HUES6 (cell line): Measurements from ENCODE around the gene NCOA6.
"Not testable (repeated sequence)": the region's sequence is repeated elsewhere in the genome, so short reads cannot be mapped to it uniquely, and the experiment has no call there.

Source experiments
- H3K27ac ChIP-seq: 2 replicates; pipeline ENCODE4 v1.7.0; 2013; ENCODE audit warnings: low read depth, mild to moderate bottlenecking, low read length, inconsistent platforms
- H3K27me3 ChIP-seq: 2 replicates; pipeline ENCODE4 v1.6.1; 2013; ENCODE audit warnings: low read length; ENCODE audit not compliant: control insufficient read depth, insufficient read depth
- H3K36me3 ChIP-seq: 2 replicates; pipeline ENCODE4 v1.6.1; 2013; ENCODE audit warnings: low read length; ENCODE audit not compliant: control insufficient read depth, insufficient read depth
- H3K4me1 ChIP-seq: 2 replicates; pipeline ENCODE4 v1.6.1; 2013; ENCODE audit warnings: low read length; ENCODE audit not compliant: control insufficient read depth, insufficient read depth
- H3K4me3 ChIP-seq: 2 replicates; pipeline ENCODE4 v1.5.1; 2013; ENCODE audit warnings: low read depth, low read length
- H3K9ac ChIP-seq: one replicate; pipeline ENCODE4 v1.6.1; 2013; ENCODE audit warnings: mild to moderate bottlenecking, low read length
- H3K9me3 ChIP-seq: 2 replicates; pipeline ENCODE4 v1.6.1; 2013; ENCODE audit warnings: low read depth, low read length; ENCODE audit not compliant: control insufficient read depth, insufficient read depth

The NCOA6 gene

DNA sequence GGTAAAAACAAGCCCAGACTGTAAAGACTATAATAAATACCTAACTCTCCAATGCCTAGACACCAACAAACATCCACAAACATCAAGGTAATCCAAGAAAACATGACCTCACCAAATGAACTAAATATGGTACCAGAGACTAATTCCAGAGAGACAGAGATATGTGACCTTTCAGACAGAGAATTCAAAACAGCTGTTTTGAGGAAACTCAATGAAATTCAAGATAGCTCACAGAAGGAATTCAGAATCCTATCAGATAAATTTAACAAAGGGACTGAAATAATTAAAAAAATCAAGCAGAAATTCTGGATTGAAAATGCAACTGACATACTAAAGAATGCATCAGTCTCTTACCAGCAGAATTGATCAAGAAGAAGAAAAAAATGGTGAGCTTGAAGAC, 26.6 kb downstream of the NCOA6 start:
- no peak overlapping the region for H3K9ac ChIP-seq
- peaks cover 6% of the 10 kb centered on the region; the same call in 1 of the 2 replicates for H3K4me1 ChIP-seq
- H3K4me3 ChIP-seq, result no peak overlapping the region
- no peaks in the 10 kb centered on the region for H3K27me3 ChIP-seq
- no peaks in the 10 kb centered on the region for H3K36me3 ChIP-seq
- no peak overlapping the region for H3K27ac ChIP-seq
- no peaks in the 10 kb centered on the region for H3K9me3 ChIP-seq

DNA sequence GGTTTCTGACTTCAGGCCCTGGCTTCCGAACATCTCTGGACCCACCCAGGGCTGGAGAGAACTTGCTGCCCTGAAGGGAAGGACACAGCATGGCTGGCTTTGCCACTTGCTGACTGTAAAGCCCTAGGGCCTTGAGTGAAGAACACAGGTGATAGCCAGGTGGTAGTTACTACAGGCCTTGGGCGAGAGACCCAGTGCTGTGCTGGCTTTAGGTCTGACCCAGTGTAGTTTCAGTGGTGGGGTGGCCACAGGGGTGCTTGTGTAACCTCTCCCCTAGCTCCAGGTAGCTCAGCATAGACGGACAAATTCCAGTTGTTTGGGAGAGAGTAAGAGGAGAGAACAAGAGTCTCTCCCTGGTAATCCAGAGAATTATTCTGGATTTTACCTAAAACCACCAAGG, 27.1 kb downstream of the NCOA6 start:
- Histone ChIP-seq H3K4me3 (no peak overlapping the region), H3K27ac (no peak overlapping the region), H3K4me1 (peaks cover 6% of the 10 kb centered on the region; the same call in 1 of the 2 replicates), H3K9ac (no peak overlapping the region), H3K9me3 (no peaks in the 10 kb centered on the region), H3K27me3 (no peaks in the 10 kb centered on the region), H3K36me3 (no peaks in the 10 kb centered on the region)

DNA sequence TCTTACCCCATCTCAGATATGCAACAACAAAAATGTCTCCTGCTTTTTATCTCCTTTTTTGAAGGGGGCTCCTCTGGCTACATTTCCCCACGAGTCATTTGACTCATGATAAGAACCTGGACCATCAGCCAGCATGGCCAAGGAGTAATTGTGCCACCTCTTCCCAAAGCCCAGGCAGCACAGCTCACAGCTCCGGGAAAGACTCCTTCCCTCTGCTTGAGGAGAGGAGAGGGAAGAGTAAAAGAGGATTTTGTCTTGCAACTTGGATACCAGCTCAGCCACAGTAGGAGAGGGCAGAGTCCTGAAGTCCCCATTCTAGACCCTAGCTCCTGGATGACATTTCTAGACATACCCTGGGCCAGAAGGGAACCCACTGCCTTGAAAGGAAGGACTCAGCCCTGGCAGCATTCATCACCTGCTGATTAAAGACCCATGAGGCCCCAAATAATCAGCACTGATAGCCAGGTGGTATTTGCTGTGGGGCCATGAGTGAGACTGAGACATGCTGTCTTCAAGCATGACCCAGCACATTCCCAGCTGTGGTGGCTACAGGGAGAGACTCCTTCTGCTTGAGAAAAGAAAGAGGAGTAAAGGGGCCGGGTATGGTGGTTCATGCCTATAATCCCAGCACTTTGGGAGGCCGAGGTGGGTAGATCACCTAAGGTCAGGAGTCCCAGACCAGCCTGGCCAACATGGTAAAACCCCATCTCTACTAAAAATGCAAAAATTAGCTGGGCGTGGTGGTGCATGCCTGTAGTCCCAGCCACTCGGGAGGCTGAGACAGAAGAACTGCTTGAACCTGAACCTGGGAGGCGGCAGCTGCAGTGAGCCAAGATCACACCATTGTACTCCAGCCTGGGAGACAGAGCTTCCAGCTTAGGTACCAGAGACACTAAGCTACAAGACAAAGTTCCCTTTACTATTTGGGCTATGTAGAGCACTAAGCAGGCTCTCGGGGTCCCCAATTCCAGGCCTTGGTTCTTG, 28.1 kb downstream of the NCOA6 start:
- H3K4me3 ChIP-seq, result no peak overlapping the region
- H3K4me1 ChIP-seq, result peaks cover 6% of the 10 kb centered on the region; the same call in 1 of the 2 replicates
- no peak overlapping the region for H3K9ac ChIP-seq
- no peaks in the 10 kb centered on the region for H3K36me3 ChIP-seq
- no peak overlapping the region for H3K27ac ChIP-seq
- H3K27me3 ChIP-seq, result no peaks in the 10 kb centered on the region
- no peaks in the 10 kb centered on the region for H3K9me3 ChIP-seq

DNA sequence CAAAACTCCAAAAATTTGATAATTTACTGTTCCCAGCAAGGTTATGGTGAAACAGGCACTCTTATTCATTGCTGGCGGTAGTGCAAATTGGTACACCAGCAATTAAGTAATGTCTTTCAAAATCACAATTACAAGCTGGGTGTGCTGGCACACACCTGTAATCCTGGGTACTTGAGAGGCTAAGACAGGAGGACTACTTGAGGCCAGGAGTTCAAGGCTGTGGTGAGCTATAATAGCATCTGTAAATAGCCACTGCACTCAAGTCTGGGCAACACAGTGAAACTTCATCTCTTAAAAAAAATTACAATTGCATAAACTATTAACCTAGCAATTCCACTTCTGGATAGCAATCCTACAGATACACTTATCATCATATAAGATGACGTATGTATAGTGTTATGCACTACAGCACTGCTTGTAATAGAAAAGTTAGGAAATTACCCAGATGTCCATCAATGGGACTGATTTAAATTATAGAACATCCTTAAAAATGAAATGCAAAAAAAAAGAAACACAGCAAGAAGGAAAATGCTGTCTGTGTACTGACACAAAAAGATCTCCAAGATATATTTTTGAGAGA, 31.4 kb downstream of the NCOA6 start:
- no peaks in the 10 kb centered on the region for H3K9me3 ChIP-seq
- no peak overlapping the region for H3K27ac ChIP-seq
- H3K27me3 ChIP-seq, result no peaks in the 10 kb centered on the region
- H3K36me3 ChIP-seq, result 0 out of 2 replicates have a peak, but pooled peaks cover 4% of the 10 kb centered on the region
- no peak overlapping the region for H3K4me3 ChIP-seq
- H3K9ac ChIP-seq, result no peak overlapping the region
- peaks cover 6% of the 10 kb centered on the region; the same call in 1 of the 2 replicates for H3K4me1 ChIP-seq

DNA sequence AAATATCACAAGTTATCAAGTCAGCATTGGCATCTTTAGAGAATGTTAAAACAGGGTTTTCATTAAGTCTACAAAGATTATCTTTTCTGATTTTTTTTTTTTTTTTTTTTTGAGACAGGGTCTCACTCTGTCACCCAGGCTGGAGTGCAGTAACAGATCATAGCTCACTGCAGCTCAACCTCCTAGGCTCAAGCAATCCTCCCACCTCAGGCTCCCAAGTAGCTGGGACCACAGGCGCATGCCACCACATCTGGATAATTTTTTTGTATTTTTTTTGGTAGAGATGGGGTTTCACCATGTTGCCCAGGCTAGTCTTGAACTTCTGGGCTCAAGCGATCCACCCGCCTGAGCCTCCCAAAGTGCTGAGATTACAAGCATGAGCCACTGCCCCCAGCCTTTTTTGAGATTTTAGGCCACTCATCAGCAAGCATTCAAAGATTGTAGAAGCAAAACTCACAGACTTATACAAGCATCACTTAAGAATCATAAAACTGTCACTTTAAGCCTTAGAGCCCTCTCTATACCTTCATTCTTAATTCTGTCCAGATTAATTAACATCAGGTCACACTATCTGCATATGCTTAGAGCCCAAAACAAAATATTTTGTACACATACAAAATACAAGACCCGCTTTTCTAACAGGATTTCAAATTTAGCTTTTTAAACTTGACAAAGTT, 32.6 kb downstream of the NCOA6 start:
- no peaks in the 10 kb centered on the region for H3K27me3 ChIP-seq
- peaks cover 6% of the 10 kb centered on the region; the same call in 1 of the 2 replicates for H3K4me1 ChIP-seq
- no peak overlapping the region for H3K9ac ChIP-seq
- H3K4me3 ChIP-seq, result no peak overlapping the region
- 0 out of 2 replicates have a peak, but pooled peaks cover 4% of the 10 kb centered on the region for H3K36me3 ChIP-seq
- no peaks in the 10 kb centered on the region for H3K9me3 ChIP-seq
- no peak overlapping the region for H3K27ac ChIP-seq

DNA sequence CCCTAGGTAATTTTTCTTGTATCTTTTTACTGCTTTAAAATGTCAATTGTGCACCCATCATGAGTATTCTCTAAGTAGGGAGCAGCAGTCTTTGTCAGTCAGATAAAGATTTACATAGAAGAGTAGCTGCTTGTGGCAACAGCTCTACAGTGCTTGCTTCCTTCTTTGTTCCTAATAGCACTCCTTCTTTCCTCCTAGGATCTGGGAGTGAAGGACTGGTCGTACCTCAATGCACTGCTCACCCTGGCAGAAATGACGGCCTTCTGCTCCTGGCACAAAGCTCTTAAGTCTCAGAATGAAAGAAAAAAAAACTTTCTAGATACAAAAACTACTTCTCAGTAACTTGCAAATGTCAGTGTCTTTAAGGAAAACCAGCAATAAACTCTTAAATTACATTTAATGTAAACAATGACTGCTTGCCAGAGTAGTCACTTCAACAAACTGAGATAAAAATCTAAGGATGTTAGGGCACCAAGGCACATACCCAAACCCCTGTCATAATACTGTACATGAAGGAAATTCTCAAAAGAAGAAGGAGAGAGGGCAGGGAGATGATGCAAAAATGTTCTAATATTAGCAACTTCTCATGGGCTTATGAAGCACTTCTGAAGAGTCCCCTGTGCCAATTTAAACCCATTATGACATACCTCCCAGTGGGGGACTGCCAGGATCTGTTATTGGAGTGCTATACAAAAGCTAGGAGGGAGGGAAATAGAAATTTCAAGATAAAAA, 34.0 kb downstream of the NCOA6 start:
- H3K4me1 ChIP-seq, result no peaks in the 10 kb centered on the region
- no peak overlapping the region for H3K9ac ChIP-seq
- H3K36me3 ChIP-seq, result 0 out of 2 replicates have a peak, but pooled peaks cover 4% of the 10 kb centered on the region
- no peak overlapping the region for H3K4me3 ChIP-seq
- no peaks in the 10 kb centered on the region for H3K27me3 ChIP-seq
- no peak overlapping the region for H3K27ac ChIP-seq
- H3K9me3 ChIP-seq, result no peaks in the 10 kb centered on the region

DNA sequence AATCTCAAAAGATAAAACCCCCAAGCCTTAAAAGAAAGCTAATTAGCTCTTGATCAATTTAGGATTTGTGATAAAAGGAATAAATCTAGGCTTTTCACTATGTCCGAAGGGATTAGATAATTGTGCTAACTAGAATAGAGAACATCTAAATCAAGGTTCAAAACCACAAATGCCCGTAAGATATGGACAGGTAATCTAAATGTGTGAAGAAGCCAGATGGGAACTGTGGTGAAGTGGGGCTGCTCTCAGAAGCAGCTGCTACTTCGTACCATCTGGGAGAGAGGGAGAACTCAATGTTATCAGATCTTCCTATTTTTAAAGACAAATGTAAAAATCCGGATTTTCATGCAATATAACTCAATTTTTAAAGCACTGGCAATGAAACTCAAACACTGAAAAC, 44.2 kb downstream of the NCOA6 start:
- Histone ChIP-seq H3K9ac (no peak overlapping the region), H3K36me3 (peaks cover 3% of the 10 kb centered on the region; the same call in 1 of the 2 replicates), H3K27me3 (no peaks in the 10 kb centered on the region), H3K4me1 (no peaks in the 10 kb centered on the region), H3K4me3 (no peak overlapping the region), H3K27ac (no peak overlapping the region), H3K9me3 (no peaks in the 10 kb centered on the region)

DNA sequence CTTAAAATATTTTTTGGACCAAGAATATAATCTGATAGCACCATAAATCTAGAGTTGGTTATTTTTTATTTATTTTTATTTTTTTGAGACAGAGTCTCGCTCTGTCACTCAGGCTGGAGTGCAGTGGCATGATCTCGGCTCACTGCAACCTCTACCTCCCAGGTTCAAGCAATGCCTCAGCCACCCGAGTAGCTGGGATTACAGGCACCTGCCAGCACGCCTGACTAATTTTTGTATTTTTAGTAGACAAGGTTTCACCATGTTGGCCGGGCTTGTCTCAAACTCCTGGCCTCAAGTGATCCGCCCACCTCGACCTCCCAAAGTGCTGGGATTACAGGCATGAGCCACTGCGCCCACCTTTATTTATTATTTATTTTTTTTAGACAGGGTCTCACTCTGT, 45.2 kb downstream of the NCOA6 start:
- not testable (repeated sequence) for H3K27me3 ChIP-seq, H3K9ac ChIP-seq, H3K4me3 ChIP-seq, H3K4me1 ChIP-seq, H3K27ac ChIP-seq, H3K36me3 ChIP-seq, H3K9me3 ChIP-seq

DNA sequence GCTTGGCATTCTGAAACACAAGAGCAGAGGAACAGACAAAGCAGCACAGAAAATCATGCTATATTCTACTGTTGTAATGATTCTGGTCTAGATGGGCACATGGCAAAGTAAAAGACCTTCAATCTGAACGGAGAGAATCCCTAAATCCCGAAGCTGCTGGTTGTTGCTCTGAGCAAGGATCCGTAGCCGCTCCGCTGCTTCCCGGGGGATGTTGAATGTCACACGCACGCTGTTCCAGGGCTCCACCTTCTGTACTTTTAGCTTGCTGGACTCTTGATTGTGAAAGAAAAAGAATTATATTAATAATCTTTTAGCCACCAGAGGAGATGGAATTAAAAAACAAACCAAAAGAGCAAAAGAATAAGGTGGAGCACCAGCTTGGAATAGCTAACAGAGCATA, 49.3 kb downstream of the NCOA6 start:
- H3K9ac ChIP-seq, result no peak overlapping the region
- no peaks in the 10 kb centered on the region for H3K4me1 ChIP-seq
- no peak overlapping the region for H3K4me3 ChIP-seq
- peaks cover 12% of the 10 kb centered on the region for H3K36me3 ChIP-seq
- H3K27me3 ChIP-seq, result no peaks in the 10 kb centered on the region
- no peak overlapping the region for H3K27ac ChIP-seq
- H3K9me3 ChIP-seq, result no peaks in the 10 kb centered on the region

DNA sequence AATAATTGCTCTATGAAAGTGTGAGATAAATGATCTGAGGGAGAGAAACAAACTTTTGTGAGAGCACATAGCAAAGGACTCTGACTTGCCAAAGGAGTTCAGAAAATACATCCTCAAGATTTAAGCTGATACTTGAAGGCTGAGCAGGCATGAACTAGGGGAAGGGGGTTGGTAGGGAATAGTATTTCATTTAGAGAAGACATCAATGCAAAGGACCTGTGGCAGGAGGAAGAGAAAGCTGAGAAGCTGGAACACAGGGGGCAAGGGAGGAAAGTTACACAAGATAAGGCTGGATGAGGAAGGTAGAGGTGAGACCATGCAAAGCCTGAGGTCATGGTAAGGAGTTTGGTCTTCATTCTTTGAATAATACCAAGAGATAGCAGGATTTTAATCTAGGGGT, 50.6 kb downstream of the NCOA6 start:
- Histone ChIP-seq H3K27me3 (no peaks in the 10 kb centered on the region), H3K4me1 (no peaks in the 10 kb centered on the region), H3K27ac (no peak overlapping the region), H3K9me3 (no peaks in the 10 kb centered on the region), H3K4me3 (no peak overlapping the region), H3K9ac (no peak overlapping the region), H3K36me3 (peaks cover 12% of the 10 kb centered on the region)
